Measurements from ENCODE around the gene DOK6. TPM values are rescaled to one million over a fixed set of nuclear protein-coding genes. Genes with fewer than 3 reads are reported as not detected.

The DOK6 gene
- polyA plus RNA-seq, 1 experiment, result 0.55 TPM

DNA sequence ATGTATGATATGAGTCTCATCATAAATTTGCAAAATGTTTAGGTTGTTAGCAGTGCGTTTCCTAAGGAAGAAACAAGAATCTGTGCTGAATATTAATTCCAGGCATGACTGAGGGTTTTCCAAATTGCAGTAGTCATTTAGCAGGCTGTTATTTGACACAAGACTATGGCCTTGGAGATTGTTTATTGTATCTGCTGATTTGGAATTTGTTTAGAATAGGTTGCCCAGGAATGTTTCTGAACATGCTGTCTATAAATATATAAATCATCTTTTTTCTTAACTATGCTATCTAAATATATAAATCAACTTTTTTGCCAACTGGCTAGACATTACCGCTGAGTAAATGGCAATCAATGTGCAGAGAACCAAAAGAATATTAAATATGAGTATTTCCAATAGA, 90.9 kb downstream of the DOK6 start:
- Histone ChIP-seq H3K4me3 (ENCODE audit: low read depth, low read length) (no peak overlapping the region), H3K36me3 (ENCODE audit: control insufficient read depth, insufficient read depth, low read length) (no peaks in the 10 kb centered on the region), H3K27me3 (ENCODE audit: control insufficient read depth, insufficient read depth, low read length) (no peaks in the 10 kb centered on the region)
- ChIA-PET POLR2A (no interaction called here), CTCF (no interaction called here)
- DNase-seq (ENCODE audit: low read depth), result no peak
- TF ChIP-seq, protein P1, sequence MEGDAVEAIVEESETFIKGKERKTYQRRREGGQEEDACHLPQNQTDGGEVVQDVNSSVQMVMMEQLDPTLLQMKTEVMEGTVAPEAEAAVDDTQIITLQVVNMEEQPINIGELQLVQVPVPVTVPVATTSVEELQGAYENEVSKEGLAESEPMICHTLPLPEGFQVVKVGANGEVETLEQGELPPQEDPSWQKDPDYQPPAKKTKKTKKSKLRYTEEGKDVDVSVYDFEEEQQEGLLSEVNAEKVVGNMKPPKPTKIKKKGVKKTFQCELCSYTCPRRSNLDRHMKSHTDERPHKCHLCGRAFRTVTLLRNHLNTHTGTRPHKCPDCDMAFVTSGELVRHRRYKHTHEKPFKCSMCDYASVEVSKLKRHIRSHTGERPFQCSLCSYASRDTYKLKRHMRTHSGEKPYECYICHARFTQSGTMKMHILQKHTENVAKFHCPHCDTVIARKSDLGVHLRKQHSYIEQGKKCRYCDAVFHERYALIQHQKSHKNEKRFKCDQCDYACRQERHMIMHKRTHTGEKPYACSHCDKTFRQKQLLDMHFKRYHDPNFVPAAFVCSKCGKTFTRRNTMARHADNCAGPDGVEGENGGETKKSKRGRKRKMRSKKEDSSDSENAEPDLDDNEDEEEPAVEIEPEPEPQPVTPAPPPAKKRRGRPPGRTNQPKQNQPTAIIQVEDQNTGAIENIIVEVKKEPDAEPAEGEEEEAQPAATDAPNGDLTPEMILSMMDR (IDR thresholded peaks at IDR 0.05; ENCODE audit: insufficient read depth, low read depth, low read length), result no peak

DNA sequence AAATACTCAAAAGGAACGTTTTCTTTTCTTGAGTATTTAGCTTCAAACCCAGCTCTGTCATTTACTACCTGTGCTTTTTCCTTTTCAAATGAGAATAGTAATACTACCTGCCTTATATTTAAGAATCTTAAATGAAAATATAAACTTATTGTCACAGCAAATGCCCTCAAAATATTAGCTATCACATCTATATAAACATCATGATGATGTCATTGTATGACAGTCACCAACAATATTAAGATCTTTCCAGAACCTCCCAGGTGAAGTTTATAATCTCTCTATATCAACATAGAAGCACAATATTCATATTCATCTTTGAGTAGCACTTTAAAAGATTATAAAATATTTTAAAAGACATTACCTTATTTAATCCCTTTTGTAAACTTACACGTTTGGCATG, 92.2 kb downstream of the DOK6 start:
- TF ChIP-seq, protein P1 (IDR thresholded peaks at IDR 0.05; ENCODE audit: insufficient read depth, low read depth, low read length), result no peak
- POLR2A ChIA-PET, result no interaction called here
- DNase-seq (ENCODE audit: low read depth), result no peak
- Histone ChIP-seq H3K36me3 (ENCODE audit: control insufficient read depth, insufficient read depth, low read length) (no peaks in the 10 kb centered on the region), H3K4me3 (ENCODE audit: low read depth, low read length) (no peak overlapping the region), H3K27me3 (ENCODE audit: control insufficient read depth, insufficient read depth, low read length) (no peaks in the 10 kb centered on the region)
- CTCF ChIA-PET, result no interaction called here

DNA sequence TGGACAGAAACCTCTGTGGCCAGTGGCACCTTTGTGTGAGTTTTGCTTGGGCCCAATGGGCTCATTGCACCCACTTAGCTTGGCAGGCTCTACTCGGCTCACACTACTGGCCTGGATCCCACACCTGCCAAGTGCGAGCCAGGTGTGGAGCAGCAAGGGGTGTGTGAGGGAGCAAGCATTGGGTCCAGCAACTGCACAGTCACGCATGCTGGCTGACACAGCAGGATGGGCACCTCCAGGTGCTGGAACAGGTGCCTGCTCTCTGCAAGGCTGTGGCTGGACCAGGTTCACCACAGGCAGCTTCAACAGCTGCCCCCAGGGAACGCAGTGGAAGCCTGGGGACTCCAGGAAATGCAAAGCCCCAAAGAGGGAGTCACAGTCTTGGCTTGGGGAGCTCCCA, 94.2 kb downstream of the DOK6 start:
- ChIA-PET CTCF (no interaction called here), POLR2A (no interaction called here)
- H3K4me3 ChIP-seq (ENCODE audit: low read depth, low read length), result no peak overlapping the region
- no peak for DNase-seq (ENCODE audit: low read depth)
- no peaks in the 10 kb centered on the region for H3K27me3 ChIP-seq (ENCODE audit: control insufficient read depth, insufficient read depth, low read length)
- TF ChIP-seq, protein P1 (IDR thresholded peaks at IDR 0.05; ENCODE audit: insufficient read depth, low read depth, low read length), result no peak
- no peaks in the 10 kb centered on the region for H3K36me3 ChIP-seq (ENCODE audit: control insufficient read depth, insufficient read depth, low read length)

DNA sequence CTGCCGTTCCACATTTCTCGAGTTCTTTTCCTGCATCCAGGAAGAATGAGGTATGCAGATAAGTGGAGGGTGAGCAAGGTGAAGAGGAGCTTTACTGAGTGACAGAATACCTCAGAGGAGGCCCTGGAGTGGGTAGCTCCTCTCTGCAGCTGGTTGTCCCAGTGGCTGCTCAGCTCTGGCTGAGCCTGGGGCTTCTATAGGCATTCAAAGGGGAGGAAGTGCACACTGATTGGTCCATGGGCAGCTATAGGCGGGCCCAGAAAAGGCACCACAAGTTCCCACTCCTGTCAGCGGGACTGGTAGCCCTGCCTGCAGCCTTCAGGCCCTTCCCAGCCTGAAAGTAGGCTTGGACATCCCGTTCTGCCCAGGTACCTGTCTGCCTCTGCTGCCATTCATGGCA, 94.7 kb downstream of the DOK6 start:
- Histone ChIP-seq H3K4me3 (ENCODE audit: low read depth, low read length) (no peak overlapping the region), H3K36me3 (ENCODE audit: control insufficient read depth, insufficient read depth, low read length) (no peaks in the 10 kb centered on the region), H3K27me3 (ENCODE audit: control insufficient read depth, insufficient read depth, low read length) (no peaks in the 10 kb centered on the region)
- no peak for DNase-seq (ENCODE audit: low read depth)
- CTCF ChIA-PET, result no interaction called here
- TF ChIP-seq, protein P1 (IDR thresholded peaks at IDR 0.05; ENCODE audit: insufficient read depth, low read depth, low read length), result no peak
- POLR2A ChIA-PET, result no interaction called here

GRCh38 chr18:69495841-69496533, 95.3 kb downstream of the DOK6 start:
- POLR2A ChIA-PET, result no interaction called here
- CTCF ChIA-PET, result no interaction called here
- TF ChIP-seq, protein P1 (IDR thresholded peaks at IDR 0.05; ENCODE audit: insufficient read depth, low read depth, low read length), result no peak
- Histone ChIP-seq H3K36me3 (ENCODE audit: control insufficient read depth, insufficient read depth, low read length) (no peaks in the 10 kb centered on the region), H3K27me3 (ENCODE audit: control insufficient read depth, insufficient read depth, low read length) (no peaks in the 10 kb centered on the region), H3K4me3 (ENCODE audit: low read depth, low read length) (no peak overlapping the region)
- DNase-seq (ENCODE audit: low read depth), result no peak
